Thoracic aorta (tissue), 2 donors: Measurements from ENCODE around the gene ATG2A. TPM values are rescaled to one million over a fixed set of nuclear protein-coding genes. Genes with fewer than 3 reads are reported as not detected.
A peak's percentile ranks its signal among the peaks of the same experiment; 100 is the strongest.

ENCODE experiments used
- ATAC-seq: fragments of 150-250 bp; one replicate; pipeline ENCODE4 v1.8.0; 2017; ENCODE audit warnings: low read depth; ENCODE audit not compliant: insufficient number of reproducible peaks, low FRiP score
- DNase-seq: peaks from one replicate; pipeline ENCODE4 v3.0.0-alpha.2; 2020; ENCODE audit warnings: low spot score
- H3K27ac ChIP-seq, 2 donors: fragments of 200-600 bp; sonication (generic); 1 replicate in 1 of 2; 2 replicates in 1 of 2; pipeline ENCODE4 v1.5.1; 2016; ENCODE audit warnings: mild to moderate bottlenecking in 2 of 2, moderate library complexity in 2 of 2
- H3K27me3 ChIP-seq: fragments of 200-600 bp; sonication (generic); replicated peaks from 2 replicates; pipeline ENCODE4 v1.6.0; 2016; ENCODE audit warnings: mild to moderate bottlenecking; ENCODE audit not compliant: insufficient read depth
- H3K36me3 ChIP-seq: fragments of 200-600 bp; sonication (generic); one replicate; pipeline ENCODE4 v1.5.1; 2016
- H3K4me1 ChIP-seq, 2 donors: fragments of 200-600 bp; sonication (generic); 1 replicate in 1 of 2; 2 replicates in 1 of 2; pipeline versions ENCODE4 v1.5.1 to v1.6.0; 2016; ENCODE audit warnings: low read depth in 2 of 2, mild to moderate bottlenecking in 1 of 2; ENCODE audit not compliant: control insufficient read depth in 1 of 2
- H3K4me3 ChIP-seq: fragments of 200-600 bp; sonication (generic); 2 replicates; pipeline ENCODE4 v1.5.1; 2016; ENCODE audit warnings: mild to moderate bottlenecking
- H3K9me3 ChIP-seq: fragments of 200-600 bp; sonication (generic); 2 replicates; pipeline ENCODE4 v1.5.1; 2016
- total RNA-seq, 2 donors: library from RNA; depleted of rRNA; stranded (reverse); fragments of >200 nt; gene quantifications; one replicate each; pipeline versions ENCODE4 v1.1.0 to v1.2.3, GENCODE V29; 2016
- TF ChIP-seq, protein P1 (sequence below): fragments of 200-600 bp; sonication (generic); IDR thresholded peaks from one replicate; pipeline ENCODE4 v1.5.1; 2019; ENCODE audit warnings: antibody characterized with exemption

Gene ATG2A
- total RNA-seq, 2 donors from 2014 or later = 18.5 to 35.2 TPM

DNA sequence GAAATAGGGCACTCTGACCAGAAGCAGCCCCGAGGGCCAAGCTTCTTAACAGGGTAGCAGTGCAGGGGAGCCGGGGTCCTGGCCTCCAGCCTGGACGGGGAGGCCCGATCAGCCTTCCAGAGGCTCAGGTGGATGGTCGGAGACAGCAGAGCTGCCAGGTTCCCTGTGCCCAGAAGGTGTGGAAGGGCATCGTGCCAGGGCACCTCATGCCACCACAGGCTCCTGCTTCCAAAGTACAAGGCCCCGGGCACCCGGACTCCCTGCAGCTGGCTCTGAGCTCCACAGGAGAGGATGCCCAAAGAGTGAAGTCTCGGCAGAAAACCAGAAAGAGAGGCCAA lies 52.9 kb downstream of the ATG2A start:
- H3K9me3 ChIP-seq = no peaks in the 10 kb centered on the region
- H3K27ac ChIP-seq = peak overlapping the region; percentile 97 to 98
- peaks cover 11% of the 10 kb centered on the region for H3K36me3 ChIP-seq
- H3K4me3 ChIP-seq = peak overlapping the region; percentile 66
- ATAC-seq (no peak), DNase-seq (no peak)
- no peaks in the 10 kb centered on the region for H3K27me3 ChIP-seq
- H3K4me1 ChIP-seq = peaks cover 73 to 95% of the 10 kb centered on the region in 2 donors
- TF ChIP-seq, protein P1, sequence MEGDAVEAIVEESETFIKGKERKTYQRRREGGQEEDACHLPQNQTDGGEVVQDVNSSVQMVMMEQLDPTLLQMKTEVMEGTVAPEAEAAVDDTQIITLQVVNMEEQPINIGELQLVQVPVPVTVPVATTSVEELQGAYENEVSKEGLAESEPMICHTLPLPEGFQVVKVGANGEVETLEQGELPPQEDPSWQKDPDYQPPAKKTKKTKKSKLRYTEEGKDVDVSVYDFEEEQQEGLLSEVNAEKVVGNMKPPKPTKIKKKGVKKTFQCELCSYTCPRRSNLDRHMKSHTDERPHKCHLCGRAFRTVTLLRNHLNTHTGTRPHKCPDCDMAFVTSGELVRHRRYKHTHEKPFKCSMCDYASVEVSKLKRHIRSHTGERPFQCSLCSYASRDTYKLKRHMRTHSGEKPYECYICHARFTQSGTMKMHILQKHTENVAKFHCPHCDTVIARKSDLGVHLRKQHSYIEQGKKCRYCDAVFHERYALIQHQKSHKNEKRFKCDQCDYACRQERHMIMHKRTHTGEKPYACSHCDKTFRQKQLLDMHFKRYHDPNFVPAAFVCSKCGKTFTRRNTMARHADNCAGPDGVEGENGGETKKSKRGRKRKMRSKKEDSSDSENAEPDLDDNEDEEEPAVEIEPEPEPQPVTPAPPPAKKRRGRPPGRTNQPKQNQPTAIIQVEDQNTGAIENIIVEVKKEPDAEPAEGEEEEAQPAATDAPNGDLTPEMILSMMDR = no peak

DNA sequence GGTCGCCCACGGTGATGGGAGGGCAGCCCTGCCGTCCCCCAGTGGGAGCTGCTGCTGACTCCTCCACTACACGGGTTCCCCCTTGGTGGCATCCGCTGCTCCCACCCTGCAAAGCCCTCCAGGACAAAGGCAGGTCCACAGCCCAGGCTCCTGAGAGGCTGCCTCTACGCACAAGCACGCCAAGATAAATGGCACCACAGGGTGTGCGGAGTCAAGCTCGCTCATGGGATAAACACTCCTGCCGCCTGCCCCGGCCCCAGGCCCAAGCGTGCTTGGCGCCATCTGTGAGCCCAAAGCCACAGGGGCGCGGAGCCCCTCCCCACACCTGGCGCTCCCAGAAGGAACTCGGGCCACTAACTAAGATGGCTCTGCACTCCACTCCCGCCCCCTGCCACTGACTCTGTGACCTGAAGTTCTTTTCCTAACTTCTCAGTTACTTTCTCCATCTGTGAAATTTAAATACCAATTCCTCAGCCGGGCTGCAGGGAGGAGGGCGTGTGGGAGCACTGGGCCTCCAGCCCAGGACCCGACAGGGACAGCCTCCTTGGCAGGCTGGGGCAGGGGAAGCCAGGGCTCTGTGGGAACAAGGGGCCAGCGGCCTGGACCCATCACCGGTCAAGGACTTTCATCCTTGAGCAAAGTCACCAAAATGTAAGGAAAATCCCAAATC lies 53.5 kb downstream of the ATG2A start:
- H3K27ac ChIP-seq = peak overlapping the region; percentile 97 to 98
- TF ChIP-seq, protein P1 = no peak
- H3K4me3 ChIP-seq = peak overlapping the region; percentile 66
- no peaks in the 10 kb centered on the region for H3K9me3 ChIP-seq
- DNase-seq (no peak), ATAC-seq (no peak)
- H3K27me3 ChIP-seq = no peaks in the 10 kb centered on the region
- peaks cover 71 to 95% of the 10 kb centered on the region in 2 donors for H3K4me1 ChIP-seq
- peaks cover 17% of the 10 kb centered on the region for H3K36me3 ChIP-seq

DNA sequence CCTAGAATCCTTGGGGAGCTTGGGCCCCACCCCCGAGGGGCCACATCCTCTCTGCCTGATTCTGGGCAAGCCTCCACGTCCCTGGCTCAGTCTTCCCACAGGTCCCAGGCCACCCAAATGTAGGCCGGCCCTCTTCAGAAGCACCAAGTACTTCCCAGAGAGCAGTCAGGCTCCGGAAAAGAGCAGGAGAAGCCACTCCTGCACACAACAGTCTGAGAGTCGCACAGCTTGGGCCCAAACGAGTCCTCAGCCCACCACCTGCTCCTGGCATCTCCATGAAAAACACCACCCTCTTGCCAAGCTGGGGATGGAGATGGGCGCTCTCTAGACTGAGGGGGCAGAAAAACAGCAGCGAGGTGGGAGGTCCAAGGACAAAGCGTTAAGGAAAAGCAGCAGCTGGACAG lies 54.0 kb downstream of the ATG2A start:
- Histone ChIP-seq H3K36me3 (peaks cover 16% of the 10 kb centered on the region), H3K27ac (peak overlapping the region; percentile 97 to 98), H3K4me3 (peak overlapping the region; percentile 66), H3K27me3 (no peaks in the 10 kb centered on the region), H3K9me3 (no peaks in the 10 kb centered on the region), H3K4me1 (peaks cover 69 to 95% of the 10 kb centered on the region in 2 donors)
- ATAC-seq (no peak), DNase-seq (no peak)
- TF ChIP-seq, protein P1 = no peak

DNA sequence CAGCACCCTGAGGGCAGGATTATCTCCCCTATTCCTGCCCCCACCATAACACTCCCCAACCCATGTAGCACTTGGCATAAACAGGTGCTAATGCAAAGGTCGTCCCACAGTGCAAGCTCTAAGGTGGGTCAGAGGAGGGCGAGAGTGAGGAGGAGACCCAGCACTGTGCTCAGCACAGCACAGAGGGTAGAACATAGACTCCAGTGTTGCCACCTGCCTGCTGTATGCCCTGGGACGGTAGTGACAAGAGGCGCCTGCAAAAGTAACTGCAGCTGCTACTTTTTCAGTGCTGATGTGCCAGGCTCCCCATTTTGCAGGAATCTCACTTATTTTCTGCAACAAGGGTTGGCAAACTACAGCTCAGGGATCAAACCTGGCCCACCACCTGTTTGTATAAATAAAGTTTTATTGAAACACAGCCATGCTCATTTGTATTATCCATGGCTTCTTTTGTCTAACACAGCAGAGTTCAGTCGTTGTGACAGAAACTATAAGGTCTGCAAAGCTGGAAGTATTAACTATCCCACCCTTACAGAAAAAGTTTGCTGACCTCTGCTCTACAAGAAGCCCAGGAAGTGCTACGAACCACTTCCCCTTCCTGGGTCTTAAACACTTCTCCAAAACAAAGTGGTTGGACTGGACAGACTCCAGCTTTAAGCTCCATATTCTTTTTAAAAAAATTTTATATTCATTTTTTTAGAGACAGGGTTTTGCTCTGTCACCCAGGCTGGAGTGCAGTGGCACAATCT lies 55.6 kb downstream of the ATG2A start:
- DNase-seq (no peak), ATAC-seq (no peak)
- Histone ChIP-seq H3K4me1 (peaks cover 70 to 95% of the 10 kb centered on the region in 2 donors), H3K36me3 (peaks cover 16% of the 10 kb centered on the region), H3K27me3 (no peaks in the 10 kb centered on the region), H3K9me3 (no peaks in the 10 kb centered on the region), H3K27ac (peak overlapping the region; percentile 97 to 98), H3K4me3 (no peak overlapping the region)
- TF ChIP-seq, protein P1 = no peak

DNA sequence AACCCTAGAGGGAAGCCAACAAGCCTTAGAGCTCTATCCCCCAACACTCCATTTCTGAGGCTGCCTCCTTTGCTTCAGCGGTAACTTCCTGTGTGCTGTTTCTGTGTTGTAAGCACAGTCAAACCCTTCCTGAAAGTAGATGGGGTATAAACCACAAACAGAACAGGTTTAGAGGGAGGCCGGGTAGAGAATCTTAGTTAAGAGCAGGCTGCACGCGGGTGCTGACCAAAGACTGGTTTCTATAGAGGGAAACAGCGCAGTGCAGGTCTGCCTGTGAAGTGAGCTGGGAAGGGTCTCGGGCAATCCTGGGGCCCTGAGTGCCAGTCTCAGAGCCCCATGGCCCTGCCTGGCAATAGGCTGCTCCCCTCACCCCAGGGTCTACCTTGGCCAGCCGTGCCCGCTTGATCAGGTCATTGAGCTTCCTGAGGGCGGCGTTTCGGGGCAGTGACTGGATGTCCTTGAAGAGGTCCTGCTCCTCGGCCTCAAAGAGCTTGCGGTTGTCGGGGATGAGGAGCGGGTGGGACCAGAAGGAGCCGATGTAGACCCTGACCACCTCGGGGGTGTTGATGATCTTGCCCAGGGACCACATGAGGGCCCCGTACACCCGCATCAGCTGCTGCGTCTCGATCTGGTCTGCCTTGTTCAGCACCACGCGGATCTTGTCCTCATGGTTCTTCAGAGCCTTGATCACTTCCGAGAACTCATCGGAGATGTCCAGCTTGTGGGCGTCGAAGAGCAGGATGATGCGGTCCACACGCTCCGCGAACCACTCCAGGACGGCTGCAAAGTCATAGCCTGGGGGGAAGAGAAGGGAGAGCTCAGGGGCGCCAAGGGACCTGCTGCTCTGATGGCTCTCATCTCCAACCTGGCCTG lies 57.2 kb downstream of the ATG2A start:
- Histone ChIP-seq H3K9me3 (no peaks in the 10 kb centered on the region), H3K4me1 (peaks cover 73 to 95% of the 10 kb centered on the region in 2 donors), H3K36me3 (peaks cover 16% of the 10 kb centered on the region), H3K27ac (peak overlapping the region; percentile 56 to 83), H3K4me3 (no peak overlapping the region), H3K27me3 (no peaks in the 10 kb centered on the region)
- no peak for DNase-seq
- no peak for ATAC-seq
- TF ChIP-seq, protein P1 = no peak
